ENCODE results near the gene SP2. TPM values are rescaled to one million over a fixed set of nuclear protein-coding genes. Genes with fewer than 3 reads are reported as not detected.

SP2 gene
- total and polyA plus RNA-seq, 2 of the 13 experiments (the other 11 are each of a cell fraction or from before 2014, with no cell fraction given): 1.4 to 4.8 TPM

DNA sequence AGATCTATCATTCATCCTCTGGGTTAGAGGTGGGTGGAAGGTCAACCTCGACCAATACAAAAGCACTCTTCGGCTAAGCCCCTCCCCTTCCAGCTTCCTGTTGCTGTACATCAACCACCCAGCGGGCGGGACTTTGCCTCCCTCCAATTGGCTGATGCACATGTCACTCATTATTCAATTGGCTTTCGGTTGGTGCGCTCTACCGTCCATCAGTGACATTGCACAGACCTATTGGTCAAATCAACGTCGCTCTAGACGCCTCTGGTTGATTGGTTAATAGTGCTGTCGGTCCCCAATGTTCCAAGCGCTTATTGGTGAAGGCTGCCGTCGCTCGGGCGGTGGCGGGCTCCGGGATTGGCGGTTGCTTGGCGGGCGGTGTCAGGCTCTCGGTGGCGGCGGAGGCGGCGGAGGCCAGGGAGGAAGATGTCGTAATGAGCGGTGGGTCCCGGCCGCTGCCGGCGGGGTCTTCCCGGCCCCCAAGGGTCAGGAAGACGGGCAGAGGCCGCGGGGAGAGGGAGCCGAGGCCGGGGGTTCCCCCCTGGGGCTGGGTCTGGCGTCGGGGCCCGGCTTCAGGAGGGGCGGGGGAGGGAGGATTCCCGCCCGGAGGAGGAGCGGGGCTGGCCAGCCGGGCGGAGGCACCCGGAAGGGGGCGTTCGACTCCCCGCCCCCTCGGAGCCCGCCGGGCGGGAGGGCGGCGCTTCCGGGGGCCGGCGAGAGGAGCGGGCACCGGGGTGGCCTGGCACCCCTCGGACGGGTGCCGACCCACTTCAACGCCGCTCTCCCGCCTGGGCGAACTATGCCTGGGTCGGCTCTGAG is at the start of gene SP2 (continued):
- TF ChIP-seq ZFY (CRISPR knock-in tag; IDR thresholded peaks at IDR 0.05) (peak; percentile 86), RXRB (CRISPR knock-in tag; IDR thresholded peaks at IDR 0.05; ENCODE audit: borderline replicate concordance) (no peak), NR3C1 (CRISPR knock-in tag; IDR thresholded peaks at IDR 0.05) (no peak), ASH2L (IDR thresholded peaks at IDR 0.05; ENCODE audit: insufficient read length, low read depth, low read length) (peak; percentile 91), ZNF776 (CRISPR knock-in tag; IDR thresholded peaks at IDR 0.05) (peak; percentile 55; the same call in 1 of the 2 replicates), KLF12 (CRISPR knock-in tag; IDR thresholded peaks at IDR 0.05; ENCODE audit: borderline replicate concordance) (peak; percentile 78), ZNF180 (CRISPR knock-in tag; IDR thresholded peaks at IDR 0.05; ENCODE audit: borderline replicate concordance, low read depth) (peak; percentile 68; the same call in 1 of the 2 replicates), KDM2A (CRISPR knock-in tag; IDR thresholded peaks at IDR 0.05; ENCODE audit: borderline replicate concordance, low read depth) (peak; percentile 37), SSRP1 (CRISPR knock-in tag; IDR thresholded peaks at IDR 0.05) (peak; percentile 81; the same call in 1 of the 2 replicates), MTA3 (CRISPR knock-in tag; IDR thresholded peaks at IDR 0.05) (no peak), ELF3 (CRISPR knock-in tag; IDR thresholded peaks at IDR 0.05) (peak; percentile 47; the same call in 1 of the 2 replicates), ZNF572 (CRISPR knock-in tag; IDR thresholded peaks at IDR 0.05) (no peak), ZNF772 (CRISPR knock-in tag; IDR thresholded peaks at IDR 0.05) (no peak), ZFP36L1 (CRISPR knock-in tag; IDR thresholded peaks at IDR 0.05) (no peak; the same call in 1 of the 2 replicates)
- TF ChIP-seq, protein P1, sequence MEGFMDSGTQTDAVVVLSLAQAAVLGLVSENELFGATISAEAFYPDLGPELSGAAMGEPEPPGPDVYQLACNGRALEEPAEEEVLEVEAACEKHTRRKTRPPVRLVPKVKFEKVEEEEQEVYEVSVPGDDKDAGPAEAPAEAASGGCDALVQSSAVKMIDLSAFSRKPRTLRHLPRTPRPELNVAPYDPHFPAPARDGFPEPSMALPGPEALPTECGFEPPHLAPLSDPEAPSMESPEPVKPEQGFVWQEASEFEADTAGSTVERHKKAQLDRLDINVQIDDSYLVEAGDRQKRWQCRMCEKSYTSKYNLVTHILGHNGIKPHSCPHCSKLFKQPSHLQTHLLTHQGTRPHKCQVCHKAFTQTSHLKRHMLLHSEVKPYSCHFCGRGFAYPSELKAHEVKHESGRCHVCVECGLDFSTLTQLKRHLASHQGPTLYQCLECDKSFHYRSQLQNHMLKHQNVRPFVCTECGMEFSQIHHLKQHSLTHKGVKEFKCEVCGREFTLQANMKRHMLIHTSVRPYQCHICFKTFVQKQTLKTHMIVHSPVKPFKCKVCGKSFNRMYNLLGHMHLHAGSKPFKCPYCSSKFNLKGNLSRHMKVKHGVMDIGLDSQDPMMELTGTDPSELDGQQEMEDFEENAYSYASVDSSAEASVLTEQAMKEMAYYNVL (CRISPR knock-in tag; IDR thresholded peaks at IDR 0.05; ENCODE audit: borderline replicate concordance): peak; percentile 49; the same call in 1 of the 2 replicates
- TF ChIP-seq, protein P2, sequence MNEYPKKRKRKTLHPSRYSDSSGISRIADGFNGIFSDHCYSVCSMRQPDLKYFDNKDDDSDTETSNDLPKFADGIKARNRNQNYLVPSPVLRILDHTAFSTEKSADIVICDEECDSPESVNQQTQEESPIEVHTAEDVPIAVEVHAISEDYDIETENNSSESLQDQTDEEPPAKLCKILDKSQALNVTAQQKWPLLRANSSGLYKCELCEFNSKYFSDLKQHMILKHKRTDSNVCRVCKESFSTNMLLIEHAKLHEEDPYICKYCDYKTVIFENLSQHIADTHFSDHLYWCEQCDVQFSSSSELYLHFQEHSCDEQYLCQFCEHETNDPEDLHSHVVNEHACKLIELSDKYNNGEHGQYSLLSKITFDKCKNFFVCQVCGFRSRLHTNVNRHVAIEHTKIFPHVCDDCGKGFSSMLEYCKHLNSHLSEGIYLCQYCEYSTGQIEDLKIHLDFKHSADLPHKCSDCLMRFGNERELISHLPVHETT (CRISPR knock-in tag; conservative IDR thresholded peaks at IDR 0.05): peak; percentile 51; the same call in 1 of the 2 replicates
- TF ChIP-seq, protein P3, sequence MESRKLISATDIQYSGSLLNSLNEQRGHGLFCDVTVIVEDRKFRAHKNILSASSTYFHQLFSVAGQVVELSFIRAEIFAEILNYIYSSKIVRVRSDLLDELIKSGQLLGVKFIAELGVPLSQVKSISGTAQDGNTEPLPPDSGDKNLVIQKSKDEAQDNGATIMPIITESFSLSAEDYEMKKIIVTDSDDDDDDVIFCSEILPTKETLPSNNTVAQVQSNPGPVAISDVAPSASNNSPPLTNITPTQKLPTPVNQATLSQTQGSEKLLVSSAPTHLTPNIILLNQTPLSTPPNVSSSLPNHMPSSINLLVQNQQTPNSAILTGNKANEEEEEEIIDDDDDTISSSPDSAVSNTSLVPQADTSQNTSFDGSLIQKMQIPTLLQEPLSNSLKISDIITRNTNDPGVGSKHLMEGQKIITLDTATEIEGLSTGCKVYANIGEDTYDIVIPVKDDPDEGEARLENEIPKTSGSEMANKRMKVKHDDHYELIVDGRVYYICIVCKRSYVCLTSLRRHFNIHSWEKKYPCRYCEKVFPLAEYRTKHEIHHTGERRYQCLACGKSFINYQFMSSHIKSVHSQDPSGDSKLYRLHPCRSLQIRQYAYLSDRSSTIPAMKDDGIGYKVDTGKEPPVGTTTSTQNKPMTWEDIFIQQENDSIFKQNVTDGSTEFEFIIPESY (CRISPR knock-in tag; IDR thresholded peaks at IDR 0.05): no peak
- TF ChIP-seq, protein P4, sequence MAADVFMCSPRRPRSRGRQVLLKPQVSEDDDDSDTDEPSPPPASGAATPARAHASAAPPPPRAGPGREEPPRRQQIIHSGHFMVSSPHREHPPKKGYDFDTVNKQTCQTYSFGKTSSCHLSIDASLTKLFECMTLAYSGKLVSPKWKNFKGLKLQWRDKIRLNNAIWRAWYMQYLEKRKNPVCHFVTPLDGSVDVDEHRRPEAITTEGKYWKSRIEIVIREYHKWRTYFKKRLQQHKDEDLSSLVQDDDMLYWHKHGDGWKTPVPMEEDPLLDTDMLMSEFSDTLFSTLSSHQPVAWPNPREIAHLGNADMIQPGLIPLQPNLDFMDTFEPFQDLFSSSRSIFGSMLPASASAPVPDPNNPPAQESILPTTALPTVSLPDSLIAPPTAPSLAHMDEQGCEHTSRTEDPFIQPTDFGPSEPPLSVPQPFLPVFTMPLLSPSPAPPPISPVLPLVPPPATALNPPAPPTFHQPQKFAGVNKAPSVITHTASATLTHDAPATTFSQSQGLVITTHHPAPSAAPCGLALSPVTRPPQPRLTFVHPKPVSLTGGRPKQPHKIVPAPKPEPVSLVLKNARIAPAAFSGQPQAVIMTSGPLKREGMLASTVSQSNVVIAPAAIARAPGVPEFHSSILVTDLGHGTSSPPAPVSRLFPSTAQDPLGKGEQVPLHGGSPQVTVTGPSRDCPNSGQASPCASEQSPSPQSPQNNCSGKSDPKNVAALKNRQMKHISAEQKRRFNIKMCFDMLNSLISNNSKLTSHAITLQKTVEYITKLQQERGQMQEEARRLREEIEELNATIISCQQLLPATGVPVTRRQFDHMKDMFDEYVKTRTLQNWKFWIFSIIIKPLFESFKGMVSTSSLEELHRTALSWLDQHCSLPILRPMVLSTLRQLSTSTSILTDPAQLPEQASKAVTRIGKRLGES (CRISPR knock-in tag; IDR thresholded peaks at IDR 0.05; ENCODE audit: borderline replicate concordance): no peak
- TF ChIP-seq, protein P5, sequence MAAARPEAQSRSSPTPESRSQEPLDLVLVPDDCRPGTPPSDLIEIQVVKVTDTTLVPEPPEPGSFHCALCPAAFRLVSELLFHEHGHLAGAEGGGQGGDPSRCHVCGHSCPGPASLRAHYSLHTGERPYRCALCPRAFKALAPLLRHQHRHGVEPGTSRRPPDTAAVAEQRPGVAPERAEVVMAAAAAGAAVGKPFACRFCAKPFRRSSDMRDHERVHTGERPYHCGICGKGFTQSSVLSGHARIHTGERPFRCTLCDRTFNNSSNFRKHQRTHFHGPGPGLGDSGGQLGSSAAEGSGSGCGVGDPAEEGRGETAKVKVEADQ (CRISPR knock-in tag; IDR thresholded peaks at IDR 0.05; ENCODE audit: borderline replicate concordance): 0 out of 2 replicates have a peak, but pooled peaks have one; percentile 34

Data from HepG2 (cell line).